GM19468 (cell line): ENCODE results near the gene ITGA3.

Experiments used
- ATAC-seq: cut with Tn5 transposase; IDR thresholded peaks from one replicate; pipeline ENCODE4 v1.9.1; 2021; ENCODE audit warnings: mild to moderate bottlenecking, moderate library complexity, moderate number of reproducible peaks; ENCODE audit not compliant: unreplicated experiment; ENCODE audit errors: extremely low read depth

ITGA3 gene

DNA sequence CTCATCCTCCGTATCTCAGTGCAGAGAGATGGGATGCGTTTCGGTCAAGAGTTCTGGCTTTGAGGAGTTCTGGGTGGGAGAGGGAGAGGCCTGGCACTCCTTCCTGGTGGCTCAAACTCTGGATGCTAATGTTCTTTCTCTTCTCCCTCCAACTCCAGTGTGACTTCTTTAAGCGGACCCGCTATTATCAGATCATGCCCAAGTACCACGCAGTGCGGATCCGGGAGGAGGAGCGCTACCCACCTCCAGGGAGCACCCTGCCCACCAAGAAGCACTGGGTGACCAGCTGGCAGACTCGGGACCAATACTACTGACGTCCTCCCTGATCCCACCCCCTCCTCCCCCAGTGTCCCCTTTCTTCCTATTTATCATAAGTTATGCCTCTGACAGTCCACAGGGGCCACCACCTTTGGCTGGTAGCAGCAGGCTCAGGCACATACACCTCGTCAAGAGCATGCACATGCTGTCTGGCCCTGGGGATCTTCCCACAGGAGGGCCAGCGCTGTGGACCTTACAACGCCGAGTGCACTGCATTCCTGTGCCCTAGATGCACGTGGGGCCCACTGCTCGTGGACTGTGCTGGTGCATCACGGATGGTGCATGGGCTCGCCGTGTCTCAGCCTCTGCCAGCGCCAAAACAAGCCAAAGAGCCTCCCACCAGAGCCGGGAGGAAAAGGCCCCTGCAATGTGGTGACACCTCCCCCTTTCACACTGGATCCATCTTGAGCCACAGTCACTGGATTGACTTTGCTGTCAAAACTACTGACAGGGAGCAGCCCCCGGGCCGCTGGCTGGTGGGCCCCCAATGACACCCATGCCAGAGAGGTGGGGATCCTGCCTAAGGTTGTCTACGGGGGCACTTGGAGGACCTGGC, 33.3 kb downstream of the ITGA3 start:
- no peak for ATAC-seq

DNA sequence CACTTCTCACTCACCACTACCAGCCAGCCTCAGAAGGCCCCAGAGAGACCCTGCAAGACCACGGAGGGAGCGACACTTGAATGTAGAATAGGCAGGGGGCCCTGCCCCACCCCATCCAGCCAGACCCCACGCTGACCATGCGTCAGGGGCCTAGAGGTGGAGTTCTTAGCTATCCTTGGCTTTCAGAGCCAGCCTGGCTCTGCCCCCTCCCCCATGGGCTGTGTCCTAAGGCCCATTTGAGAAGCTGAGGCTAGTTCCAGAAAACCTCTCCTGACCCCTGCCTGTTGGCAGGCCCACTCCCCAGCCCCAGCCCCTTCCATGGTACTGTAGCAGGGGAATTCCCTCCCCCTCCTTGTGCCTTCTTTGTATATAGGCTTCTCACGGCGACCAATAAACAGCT, 34.2 kb downstream of the ITGA3 start:
- ATAC-seq: no peak

DNA sequence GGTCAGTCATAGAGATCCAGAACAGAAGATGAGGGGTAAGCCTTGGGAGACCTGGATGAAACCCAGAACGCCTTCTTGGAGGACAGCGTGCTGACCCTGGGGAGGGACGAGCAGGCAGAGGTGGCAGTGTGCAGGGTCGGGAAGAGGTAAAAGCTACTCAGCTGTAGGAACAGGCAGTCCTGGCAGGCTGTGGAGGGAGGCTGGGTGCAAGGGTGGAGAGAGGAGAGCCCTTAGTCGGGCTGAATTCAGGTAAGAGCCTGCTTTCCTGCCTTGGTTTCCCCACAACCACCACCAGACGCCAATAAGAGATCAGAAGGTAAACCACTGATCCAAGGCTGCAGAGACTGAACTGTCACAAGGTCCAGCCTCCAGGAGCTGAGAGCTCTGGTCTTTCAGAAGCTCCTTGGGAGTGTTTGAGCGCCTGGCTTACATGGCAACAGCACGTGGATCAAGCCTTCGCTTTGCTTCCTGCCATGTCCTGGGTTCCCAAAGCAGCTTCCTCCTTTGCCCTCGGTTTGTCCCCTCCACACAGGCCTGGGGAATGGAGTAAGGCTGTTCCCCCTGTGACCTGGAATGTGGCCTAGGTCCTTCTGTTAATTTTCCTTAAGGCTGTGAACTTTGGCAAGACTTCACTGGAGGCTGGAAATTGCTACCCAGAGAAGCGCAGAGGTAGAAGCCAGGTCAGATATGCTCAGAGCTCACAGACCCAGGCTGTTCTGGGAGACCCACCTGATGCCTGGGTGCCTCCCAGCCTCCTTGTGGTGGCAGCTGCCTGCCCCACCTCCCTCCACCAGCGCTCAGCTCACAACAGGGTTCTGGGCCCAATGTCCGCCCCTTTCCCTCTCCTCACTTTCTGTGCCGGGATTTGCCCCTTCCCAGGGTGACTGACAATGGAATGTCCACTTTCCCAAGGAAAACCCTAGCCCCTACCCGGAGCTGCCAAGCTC, 35.3 kb downstream of the ITGA3 start:
- ATAC-seq: no peak

GRCh38 chr17:50091918-50092285, 36.0 kb downstream of the ITGA3 start:
- no peak for ATAC-seq

GRCh38 chr17:50093246-50093645, 37.3 kb downstream of the ITGA3 start:
- no peak for ATAC-seq

GRCh38 chr17:50093807-50094206, 37.9 kb downstream of the ITGA3 start:
- no peak for ATAC-seq

- no peak for ATAC-seq
These were observed 38.4 kb downstream of the ITGA3 start for GRCh38 chr17:50094243-50094752.

- ATAC-seq: peak; percentile 88
These were observed 39.1 kb downstream of the ITGA3 start, which contains the start of gene PDK2 for GRCh38 chr17:50094753-50095619. PDK2 (plus strand) TSS chr17:50095351; CDS start chr17:50095436, 85 bp downstream.

DNA sequence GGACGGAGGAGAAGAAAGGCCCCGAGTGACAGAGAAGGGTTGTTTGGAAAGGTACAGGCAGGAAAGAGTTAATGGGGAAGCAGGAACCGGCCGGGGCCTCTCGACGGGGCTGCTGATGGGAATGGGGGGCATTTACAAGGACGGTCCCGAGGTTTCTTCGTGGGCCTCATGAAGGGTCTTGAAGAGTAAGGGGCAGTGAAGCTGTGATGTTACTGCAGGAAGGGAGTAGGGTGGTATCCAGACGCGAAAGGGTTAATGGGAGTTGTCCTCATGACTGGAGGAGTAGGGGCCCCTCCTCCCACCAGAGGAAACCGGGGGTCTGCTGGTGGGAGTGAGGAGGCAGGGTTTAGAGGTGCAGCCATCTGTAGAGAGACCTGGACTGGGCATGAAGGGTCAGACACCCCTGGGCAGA, 39.7 kb downstream of the ITGA3 start:
- no peak for ATAC-seq

DNA sequence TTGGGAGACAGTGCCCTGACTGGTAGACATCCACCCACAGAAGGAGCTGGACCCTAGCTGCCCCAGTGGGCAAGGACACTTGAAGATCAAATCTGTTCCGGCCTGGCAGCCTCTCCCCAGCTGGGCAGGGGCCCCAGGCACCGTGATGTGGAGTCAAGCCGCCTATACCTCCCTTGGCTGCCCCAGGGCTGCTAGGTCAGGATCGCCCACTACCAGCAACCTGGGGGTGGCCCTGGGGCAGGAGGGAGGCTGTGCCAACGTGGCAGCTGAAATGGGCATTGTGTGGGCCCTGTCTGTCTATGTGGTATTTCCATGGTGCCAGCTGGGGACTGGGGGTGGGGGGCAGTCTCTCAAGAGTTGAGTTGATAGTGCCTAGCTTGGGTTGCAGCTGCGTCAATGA, 40.2 kb downstream of the ITGA3 start:
- ATAC-seq: no peak

DNA sequence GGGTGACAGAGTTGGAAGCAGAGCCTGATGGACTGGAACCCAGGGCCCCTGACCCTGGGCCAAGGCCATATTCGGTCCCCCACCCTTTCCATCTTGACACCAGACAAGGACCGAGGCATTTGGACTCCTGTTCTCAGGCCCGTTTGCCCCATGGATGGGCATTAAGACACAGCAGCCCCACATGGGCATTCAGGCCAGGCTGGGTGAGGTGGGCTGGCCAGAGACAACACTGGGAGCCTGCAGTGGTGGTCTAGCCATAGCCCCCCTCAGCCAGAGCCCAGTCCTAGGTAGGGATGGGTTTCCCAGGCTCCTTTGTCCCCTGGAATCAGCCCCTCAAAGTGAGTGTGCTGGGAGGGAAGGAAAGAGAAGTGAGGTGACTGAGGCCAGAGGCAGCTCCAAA, 40.8 kb downstream of the ITGA3 start:
- ATAC-seq: no peak

DNA sequence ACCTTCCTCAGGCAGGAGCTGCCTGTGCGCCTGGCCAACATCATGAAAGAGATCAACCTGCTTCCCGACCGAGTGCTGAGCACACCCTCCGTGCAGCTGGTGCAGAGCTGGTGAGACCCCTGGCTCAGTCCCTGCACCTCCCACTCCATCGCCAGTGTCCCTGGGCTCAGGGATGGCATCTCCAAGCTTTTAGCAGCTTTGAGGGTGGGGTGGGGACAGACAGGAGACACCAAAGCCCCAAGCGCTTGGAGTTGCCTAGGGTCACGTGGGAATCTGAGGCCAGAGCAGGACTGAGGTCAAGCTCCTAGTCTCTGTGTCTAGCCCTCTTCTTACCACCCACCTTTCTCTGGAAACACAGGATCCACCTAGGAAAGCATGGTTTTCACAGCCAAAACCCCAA, 41.5 kb downstream of the ITGA3 start:
- no peak for ATAC-seq

DNA sequence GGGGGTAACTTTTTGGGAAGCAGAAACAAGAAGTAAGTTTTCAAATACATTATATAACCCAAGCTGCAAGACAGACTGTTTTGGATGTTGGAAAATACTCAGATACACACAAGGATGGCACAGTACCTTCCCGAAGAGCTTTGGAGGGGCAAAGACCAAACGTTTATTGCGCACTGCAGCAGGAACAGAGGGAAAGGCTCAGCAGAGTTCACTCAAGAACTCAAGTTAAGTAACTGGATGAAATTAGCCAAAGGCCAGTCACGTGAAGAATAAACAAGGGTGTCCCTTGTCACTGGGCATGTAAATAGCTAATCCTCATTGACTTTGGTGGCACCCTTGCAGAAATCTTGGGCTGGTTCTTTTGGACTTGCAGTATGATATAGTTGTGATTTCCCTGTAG, 42.0 kb downstream of the ITGA3 start:
- ATAC-seq: no peak

DNA sequence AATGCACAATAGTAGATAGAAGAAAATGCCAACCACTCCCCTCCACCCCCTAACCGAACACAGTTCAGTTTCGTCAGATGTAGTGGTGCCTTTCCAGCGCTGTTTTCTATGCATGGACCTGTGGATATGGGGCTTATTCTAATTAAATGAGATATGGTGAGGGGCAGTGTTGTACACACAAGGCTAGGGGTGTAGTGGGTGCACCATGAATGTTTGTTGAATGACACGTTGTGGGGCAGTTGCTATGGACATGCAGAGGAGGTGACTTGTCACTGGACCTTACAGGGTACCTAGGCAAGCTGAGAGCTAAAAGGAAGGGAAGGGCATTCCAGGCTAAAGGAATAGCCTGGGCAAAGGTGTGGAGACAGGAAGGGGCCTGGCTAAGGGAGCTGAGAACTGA, 42.7 kb downstream of the ITGA3 start:
- no peak for ATAC-seq

DNA sequence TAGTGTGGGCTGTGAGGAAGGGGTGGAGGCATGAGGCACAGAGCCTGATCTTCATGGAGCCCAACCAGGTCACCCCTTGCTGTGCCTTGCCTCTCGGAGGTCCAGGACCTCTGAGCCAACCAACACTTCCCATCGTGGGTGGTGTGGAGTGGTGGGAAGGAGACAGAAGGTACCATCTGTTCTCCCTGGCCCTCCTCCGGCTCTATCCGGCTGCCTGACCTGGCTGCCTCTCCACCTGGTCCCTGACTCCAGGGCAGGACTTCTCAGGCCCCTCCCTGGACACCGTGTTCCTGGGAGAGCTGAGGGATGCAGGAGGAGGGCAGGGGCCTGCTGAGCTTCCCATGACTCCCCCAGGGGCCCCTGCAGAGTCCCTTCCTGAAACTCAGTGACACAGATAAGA, 43.1 kb downstream of the ITGA3 start:
- no peak for ATAC-seq

GRCh38 chr17:50100480-50100883, 44.6 kb downstream of the ITGA3 start:
- ATAC-seq: no peak

DNA sequence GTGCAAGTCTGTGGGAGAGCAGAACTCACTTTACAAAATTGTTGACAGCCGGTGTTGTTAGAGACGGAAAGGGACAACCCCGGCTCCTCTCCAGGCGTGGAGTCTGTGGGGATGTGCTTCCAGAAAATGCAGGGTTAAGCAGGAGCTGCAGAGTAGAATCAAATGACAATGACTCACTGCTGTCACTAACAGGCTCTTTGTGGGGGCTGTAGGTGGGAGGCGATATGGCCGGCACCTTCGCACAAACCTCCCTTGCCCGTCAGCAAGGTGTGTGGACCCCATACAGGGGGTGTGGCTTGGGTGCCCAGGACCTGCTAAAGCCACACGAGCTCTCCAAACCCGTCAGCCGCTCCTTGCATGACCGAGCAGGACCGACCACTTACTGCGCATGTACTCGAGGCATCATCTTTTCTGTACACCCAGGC, 45.0 kb downstream of the ITGA3 start:
- ATAC-seq: no peak

- ATAC-seq: no peak
These were observed 45.6 kb downstream of the ITGA3 start for GRCh38 chr17:50101346-50102163.
